Keratinocyte (primary cell): ENCODE measurements around the gene AP5Z1.

Experiments used
- CTCF ChIP-seq, 3 experiments: IDR thresholded peaks in 1 of 3; conservative IDR thresholded peaks in 1 of 3; optimal IDR thresholded peaks in 1 of 3; 2 replicates in 2 of 3; 3 replicates in 1 of 3; pipeline versions ENCODE3 to v1.5.1; 2011; ENCODE audit warnings: low read length in 3 of 3, mild to moderate bottlenecking in 3 of 3, moderate library complexity in 2 of 3, control low read depth in 1 of 3, inconsistent platforms in 1 of 3; ENCODE audit not compliant: insufficient read depth in 2 of 3; ENCODE audit errors: extremely low read depth in 1 of 3
- EZH2 ChIP-seq: IDR thresholded peaks from one replicate; pipeline ENCODE4 v1.6.1; 2012; ENCODE audit warnings: inconsistent platforms, mild to moderate bottlenecking, low read length, moderate library complexity

GRCh38 chr7:4808026-4808425 lies 32.6 kb downstream of the AP5Z1 start:
- no peak for TF ChIP-seq CTCF (optimal IDR thresholded peaks at IDR 0.05 in 1 of 3, IDR thresholded peaks at IDR 0.05 in 1 of 3, conservative IDR thresholded peaks at IDR 0.05 in 1 of 3; ENCODE audit: extremely low read depth in 1 of 3, insufficient read depth in 2 of 3, low read length in 3 of 3)
- no peak for TF ChIP-seq EZH2
